Kidney tubule cell (primary cell): ENCODE measurements around the gene CREB3.

Source experiments
- DNase-seq: peaks from one replicate; pipeline ENCODE4 v3.0.0-alpha.2; 2018; ENCODE audit warnings: low spot score

The CREB3 gene

GRCh38 chr9:35781066-35781465, 48.6 kb downstream of the CREB3 start:
- no peak for DNase-seq

- DNase-seq = no peak
Observed at GRCh38 chr9:35783418-35783817, 51.0 kb downstream of the CREB3 start.
